BJ (cell line): Measurements from ENCODE around the gene CACHD1. TPM values are rescaled to one million over a fixed set of nuclear protein-coding genes. Genes with fewer than 3 reads are reported as not detected.

ENCODE experiments used
- CTCF ChIA-PET: fragments of 350-600 bp; formaldehyde crosslinking; extraction: SDS; loops from one replicate; lab custom pipeline; 2021; ENCODE audit warnings: antibody characterized with exemption, inconsistent platforms; lab: Yijun Ruan, JAX
- POLR2A ChIA-PET: fragments of 300-600 bp; sonication (Branson Sonifier 250); formaldehyde crosslinking; extraction: SDS; loops from one replicate; lab custom pipeline; 2021; ENCODE audit warnings: antibody characterized with exemption; lab: Charles Lee
- DNase-seq: peaks from one replicate; pipeline ENCODE4 v3.0.0-alpha.2; 2011; ENCODE audit warnings: low read depth
- H3K27me3 ChIP-seq: 2 replicates; pipeline ENCODE4 v1.6.0; 2011; ENCODE audit warnings: low read length; ENCODE audit not compliant: control insufficient read depth, insufficient read depth
- H3K36me3 ChIP-seq: 2 replicates; pipeline ENCODE4 v1.5.1; 2011; ENCODE audit warnings: low read length; ENCODE audit not compliant: control insufficient read depth, insufficient read depth
- H3K4me3 ChIP-seq: 2 replicates; pipeline ENCODE4 v1.5.1; 2011; ENCODE audit warnings: low read depth, mild to moderate bottlenecking, control low read depth, low read length
- CTCF ChIP-seq: IDR thresholded peaks from 2 replicates; pipeline ENCODE4 v1.5.1; 2011; ENCODE audit warnings: low read depth, mild to moderate bottlenecking, control low read depth, inconsistent platforms, low read length, moderate library complexity; ENCODE audit not compliant: insufficient read depth
- polyA plus RNA-seq: library from polyadenylated mRNA; depleted of rRNA; stranded (reverse); fragments of >200 nt; gene quantifications from 2 replicates; pipeline ENCODE4 v1.2.3, GENCODE V29; 2011

The CACHD1 gene
- polyA plus RNA-seq, 1 experiment, result 3.0 TPM

DNA sequence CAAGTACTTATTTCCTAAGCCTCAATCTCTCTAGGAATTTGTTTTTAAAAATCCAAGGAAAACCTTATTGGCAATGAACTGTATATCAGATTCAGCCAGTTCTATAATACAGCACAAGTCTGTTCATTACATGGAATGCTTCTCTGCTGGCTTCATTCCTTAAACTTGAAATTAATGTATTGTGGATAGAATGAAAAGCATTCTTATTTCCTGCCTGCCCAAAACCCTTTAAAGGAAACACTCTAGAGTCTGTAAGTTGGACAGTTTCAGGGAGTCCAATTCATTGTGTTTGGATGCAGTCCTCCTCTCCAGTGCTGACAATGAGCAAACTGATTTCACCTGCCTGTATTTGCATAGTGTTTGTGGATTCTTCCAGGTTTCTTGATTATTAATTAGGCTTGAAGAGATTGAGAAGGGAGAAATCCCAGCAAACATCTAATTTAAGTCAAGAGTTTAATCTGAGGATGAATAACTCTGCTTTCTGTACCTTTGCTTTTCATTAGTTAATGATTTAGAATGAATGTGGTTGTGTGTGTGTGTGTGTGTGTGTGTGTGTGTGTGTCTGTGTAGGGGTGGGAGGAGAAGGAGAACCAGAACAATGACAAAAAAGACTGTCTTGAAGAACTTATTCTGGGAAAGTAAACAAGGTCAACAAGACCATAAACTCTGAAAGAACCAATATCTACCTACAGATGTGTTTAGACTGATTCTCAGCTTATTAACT, 61.2 kb downstream of the CACHD1 start:
- Histone ChIP-seq H3K36me3 (no peaks in the 10 kb centered on the region), H3K27me3 (no peaks in the 10 kb centered on the region), H3K4me3 (no peak overlapping the region)
- ChIA-PET POLR2A (no interaction called here), CTCF (no interaction called here)
- no peak for DNase-seq
- no peak for TF ChIP-seq CTCF

GRCh38 chr1:64532646-64533045, 62.7 kb downstream of the CACHD1 start:
- Histone ChIP-seq H3K36me3 (no peaks in the 10 kb centered on the region), H3K27me3 (no peaks in the 10 kb centered on the region), H3K4me3 (no peak overlapping the region)
- TF ChIP-seq CTCF, result no peak
- CTCF ChIA-PET, result no interaction called here
- POLR2A ChIA-PET, result no interaction called here
- DNase-seq, result no peak

GRCh38 chr1:64535938-64536835, 66.3 kb downstream of the CACHD1 start:
- ChIA-PET POLR2A (no interaction called here), CTCF (no interaction called here)
- H3K36me3 ChIP-seq, result no peaks in the 10 kb centered on the region
- no peaks in the 10 kb centered on the region for H3K27me3 ChIP-seq
- no peak overlapping the region for H3K4me3 ChIP-seq
- no peak for DNase-seq
- TF ChIP-seq CTCF, result no peak

DNA sequence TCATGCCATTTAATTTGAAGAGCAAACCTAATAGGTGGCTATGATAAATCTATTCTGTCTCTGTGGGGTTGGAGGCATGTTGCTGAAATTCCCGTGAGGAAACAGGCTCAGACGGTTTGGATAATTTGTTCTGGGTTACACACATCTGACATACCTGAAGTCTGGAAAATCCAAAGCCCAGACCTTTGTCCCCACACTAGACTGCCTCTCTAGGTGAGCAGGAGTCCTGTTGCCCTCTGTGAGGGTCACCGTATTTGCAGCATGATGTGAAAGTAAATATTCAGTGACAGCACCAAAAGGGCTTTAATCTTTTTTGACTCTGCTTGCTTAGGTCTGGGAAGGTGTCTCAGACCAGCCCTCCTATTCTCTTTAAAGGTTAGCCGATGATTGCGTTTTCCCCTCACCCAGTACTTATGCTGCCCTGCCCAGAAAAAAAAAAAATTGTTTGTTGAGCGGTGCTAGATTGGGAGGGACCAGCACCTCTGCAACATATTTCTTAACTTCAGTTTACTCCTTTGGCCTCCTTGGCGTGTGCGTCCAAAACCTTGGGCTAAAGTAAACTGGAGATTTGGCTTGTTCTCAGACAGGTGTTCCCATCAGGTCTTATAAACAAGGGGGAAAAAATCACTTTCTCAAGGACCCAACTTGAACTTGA, 67.0 kb downstream of the CACHD1 start:
- DNase-seq, result no peak
- Histone ChIP-seq H3K27me3 (no peaks in the 10 kb centered on the region), H3K4me3 (no peak overlapping the region), H3K36me3 (no peaks in the 10 kb centered on the region)
- POLR2A ChIA-PET, result no interaction called here
- TF ChIP-seq CTCF, result no peak
- CTCF ChIA-PET, result no interaction called here

DNA sequence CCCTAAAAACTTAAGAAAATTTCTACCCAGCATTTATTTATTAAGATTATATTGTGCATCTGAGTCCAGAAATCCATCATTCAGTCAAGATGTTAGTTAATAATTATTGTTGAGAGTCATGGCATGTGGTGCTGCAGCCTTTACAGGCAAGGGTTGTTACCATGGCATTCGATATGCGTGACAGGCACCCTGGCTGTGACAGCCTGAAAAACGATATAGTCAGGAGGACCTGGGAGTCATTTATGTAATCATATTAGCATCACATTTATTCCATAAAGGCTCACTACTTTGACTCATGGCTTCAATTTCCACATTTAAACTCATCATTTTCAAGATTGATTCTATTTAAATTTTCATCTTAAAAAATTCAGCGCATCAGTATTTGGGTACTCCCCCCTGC, 68.0 kb downstream of the CACHD1 start:
- POLR2A ChIA-PET, result no interaction called here
- CTCF ChIA-PET, result no interaction called here
- no peaks in the 10 kb centered on the region for H3K27me3 ChIP-seq

More for the DNA sequence above, 68.0 kb downstream of the CACHD1 start:
- no peak for DNase-seq
- Histone ChIP-seq H3K4me3 (no peak overlapping the region), H3K36me3 (no peaks in the 10 kb centered on the region)
- TF ChIP-seq CTCF, result no peak
